ENCODE data around the gene PDZD2.

GRCh38 chr5:31819926-31820516 is 181.1 kb downstream of the PDZD2 start:
- TF ChIP-seq CTCF (IDR thresholded peaks at IDR 0.05; ENCODE audit: insufficient read depth, low read length): no peak
- TF ChIP-seq REST (IDR thresholded peaks at IDR 0.05; ENCODE audit: insufficient replicate concordance, low read depth): no peak

All from HL-60 (cell line).